Measurements from ENCODE around the gene MTRF1L.

The MTRF1L gene, protein sequence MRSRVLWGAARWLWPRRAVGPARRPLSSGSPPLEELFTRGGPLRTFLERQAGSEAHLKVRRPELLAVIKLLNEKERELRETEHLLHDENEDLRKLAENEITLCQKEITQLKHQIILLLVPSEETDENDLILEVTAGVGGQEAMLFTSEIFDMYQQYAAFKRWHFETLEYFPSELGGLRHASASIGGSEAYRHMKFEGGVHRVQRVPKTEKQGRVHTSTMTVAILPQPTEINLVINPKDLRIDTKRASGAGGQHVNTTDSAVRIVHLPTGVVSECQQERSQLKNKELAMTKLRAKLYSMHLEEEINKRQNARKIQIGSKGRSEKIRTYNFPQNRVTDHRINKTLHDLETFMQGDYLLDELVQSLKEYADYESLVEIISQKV

DNA sequence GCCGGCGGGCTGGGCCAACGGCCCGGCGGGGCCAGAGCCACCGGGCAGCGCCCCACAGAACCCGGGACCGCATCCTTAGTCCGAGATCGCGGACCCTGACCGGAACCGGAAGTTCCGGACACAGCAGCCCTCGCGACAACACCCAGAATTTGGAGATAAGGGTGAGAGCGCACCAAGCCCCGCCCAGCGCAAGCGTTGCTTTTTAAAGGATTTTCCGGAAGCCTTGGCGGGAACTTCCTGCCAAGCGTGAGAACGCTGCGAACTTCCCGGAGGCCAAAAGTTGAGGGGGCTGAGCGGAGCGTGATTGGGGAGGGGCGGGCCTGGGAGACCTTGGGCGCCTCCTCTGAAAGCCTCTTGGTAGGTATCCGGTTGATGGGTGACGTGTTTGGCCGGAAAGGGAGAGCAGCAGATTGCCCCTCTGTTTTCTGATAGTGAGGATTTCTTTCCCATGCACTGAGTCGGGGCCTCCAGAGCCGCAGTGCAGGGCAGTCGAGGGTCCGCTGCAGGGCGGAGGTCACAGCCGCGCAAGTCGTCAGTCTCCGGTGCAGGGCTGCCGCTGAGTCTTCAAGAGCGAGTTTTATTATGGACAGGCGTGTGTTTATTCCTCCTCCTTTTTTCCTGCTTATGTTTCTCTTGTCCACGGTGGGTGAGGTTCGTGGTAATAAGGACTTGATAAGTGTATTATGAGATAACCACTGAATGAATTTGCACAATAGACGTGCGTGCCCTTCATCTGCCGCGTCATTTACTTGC lies at the start of gene MTRF1L:
Gene MTRF1L (minus strand): TSS at position 97 of the 753 bp plus-strand sequence. CDS start 24 bp downstream, at position 73.
- DNase-seq (ENCODE audit: low read depth in 2 of 2), result peak; percentile 83 to 84

DNA sequence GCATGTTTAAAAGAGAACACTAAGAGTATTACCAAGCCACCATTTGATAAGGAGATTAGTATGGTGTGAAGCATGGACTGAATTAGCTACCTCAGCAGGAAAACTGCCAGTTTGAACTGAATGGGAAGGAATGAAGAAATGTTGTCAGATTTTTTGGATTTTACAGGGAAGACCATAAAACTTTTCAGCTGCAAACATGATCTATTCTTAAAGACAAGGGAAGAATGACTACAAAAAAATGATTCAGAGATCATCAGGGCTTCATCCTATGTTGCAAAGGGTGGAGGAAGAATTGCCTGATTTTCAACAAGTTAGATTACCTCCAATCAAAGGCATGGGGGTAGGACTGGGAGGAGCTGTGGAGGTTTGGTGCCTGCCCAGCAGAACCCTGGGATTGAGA lies 49.3 kb upstream of the MTRF1L start:
- DNase-seq (ENCODE audit: low read depth in 2 of 2), result no peak

DNA sequence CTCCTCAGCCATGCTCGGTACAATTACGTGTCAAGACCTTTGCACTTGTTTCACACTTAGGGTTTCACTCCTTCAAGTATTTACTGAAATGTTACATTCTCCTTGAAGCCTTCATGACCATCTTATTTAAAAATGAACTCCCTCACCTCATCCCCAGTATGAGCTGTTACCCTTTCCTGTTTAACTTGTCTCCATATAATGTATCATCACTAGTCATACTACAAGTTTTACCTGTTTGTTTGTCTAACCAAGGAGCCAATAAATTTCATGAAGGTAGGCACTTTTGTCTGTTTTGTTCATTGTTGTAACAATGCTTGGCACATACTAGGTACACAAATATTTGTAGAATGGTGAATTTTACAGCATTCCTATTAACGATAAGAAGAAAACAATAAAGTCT lies 46.1 kb upstream of the MTRF1L start:
- no peak for DNase-seq (ENCODE audit: low read depth in 2 of 2)

DNA sequence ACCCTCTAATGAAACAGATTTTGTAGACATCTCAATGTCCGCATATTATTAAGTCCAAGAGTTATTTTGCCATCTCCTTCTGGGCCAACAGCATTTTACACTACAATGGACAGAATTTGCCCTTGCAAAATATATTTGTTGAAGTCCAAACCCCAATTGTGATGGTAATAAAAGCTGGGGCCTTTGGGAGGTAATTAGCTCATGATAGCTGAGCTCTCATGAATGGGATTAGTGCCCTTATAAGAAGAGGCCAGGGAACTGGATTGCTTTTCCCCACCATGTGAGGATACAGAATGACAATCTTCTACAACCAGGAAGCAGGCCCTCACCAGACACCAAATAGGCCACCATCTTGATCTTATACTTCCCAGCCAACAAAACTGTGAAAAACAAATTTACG lies 44.9 kb upstream of the MTRF1L start:
- DNase-seq (ENCODE audit: low read depth in 2 of 2), result no peak

DNA sequence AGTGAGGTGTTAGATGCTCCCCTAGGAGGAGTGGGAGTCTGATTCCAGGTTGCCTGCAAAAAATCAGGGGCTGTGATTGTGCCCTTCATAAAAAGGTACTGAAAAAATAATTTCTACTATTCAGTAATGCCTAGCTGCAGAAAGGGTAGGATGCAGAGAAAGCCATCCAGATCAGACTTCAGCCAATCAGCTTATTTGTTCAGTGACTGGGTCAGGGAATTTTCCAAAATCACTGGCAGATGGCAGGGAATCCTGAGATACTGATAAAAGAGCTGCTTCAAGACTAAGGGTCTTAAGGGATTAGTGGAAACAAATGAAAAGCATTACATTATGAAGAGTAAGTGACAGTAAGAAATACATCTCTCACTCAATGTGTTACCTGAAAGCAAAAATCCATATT lies 42.8 kb upstream of the MTRF1L start:
- no peak for DNase-seq (ENCODE audit: low read depth in 2 of 2)

DNA sequence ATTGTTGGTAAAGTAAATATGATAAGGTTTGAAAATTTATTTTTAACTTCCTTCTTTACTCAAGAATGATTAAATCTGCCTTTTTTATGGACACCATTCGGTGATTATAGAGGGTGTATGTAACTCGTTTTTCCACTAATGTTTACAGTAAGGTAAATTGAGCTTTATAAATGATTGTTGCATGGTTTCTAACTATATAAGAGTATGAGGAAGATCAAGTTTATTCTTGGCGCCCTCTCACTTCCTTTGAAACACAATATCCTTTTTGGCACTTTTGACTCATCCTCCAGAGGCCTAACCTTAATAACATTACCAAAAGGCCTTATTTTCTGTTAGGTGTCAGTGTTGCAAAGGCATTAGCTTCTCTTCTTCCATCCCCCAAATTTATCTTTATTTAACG lies 41.8 kb upstream of the MTRF1L start:
- DNase-seq (ENCODE audit: low read depth in 2 of 2), result no peak

DNA sequence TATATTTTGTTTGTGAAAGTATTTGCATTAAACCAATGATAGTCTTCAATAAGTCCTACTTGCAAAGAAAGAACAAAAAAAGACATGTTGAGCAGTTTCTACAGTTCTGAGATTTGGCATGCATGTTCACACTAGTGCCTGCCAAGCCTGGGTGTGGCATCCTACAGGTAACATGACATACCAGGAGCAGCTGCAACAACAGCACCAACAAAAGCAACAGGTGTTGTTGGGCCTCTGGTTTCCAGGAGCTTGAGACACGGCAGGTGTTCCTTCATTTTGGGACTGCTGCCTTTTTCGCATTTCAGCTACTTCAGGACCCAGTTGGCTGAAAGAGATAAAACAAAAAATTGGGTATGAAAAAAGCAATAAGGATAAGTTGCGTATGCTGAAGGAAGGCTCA lies 41.2 kb upstream of the MTRF1L start:
- no peak for DNase-seq (ENCODE audit: low read depth in 2 of 2)

DNA sequence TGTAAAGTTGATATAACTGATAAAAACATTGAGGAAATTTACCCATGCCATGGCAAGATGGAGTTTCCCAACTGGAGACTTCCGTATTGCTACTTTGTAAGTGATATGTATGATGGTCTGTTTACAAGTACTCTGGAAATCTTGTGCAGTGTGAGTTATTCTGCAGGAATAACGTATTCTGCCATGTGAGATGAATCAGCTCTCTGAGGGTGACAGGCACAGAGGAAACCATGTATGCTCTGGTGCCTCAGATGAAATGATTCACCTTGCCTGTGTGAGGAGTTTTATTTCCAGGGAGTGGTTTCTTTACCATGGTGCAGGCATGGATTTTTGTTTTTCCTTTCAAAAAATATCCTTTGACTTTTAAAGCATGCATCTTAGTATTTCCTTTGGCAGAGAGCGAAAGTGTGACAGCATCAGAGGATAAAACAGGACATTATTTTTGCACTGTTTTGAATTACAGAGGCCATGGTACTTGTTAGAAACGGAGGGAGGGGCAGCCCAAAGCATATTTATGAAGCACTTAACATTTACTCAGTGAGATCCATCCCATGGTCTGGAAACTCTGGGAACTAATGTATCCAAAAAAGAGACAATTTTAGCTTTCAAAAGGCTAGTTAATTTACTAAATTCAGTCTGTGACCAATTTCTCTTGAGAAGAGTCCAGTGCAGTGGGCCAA lies 36.0 kb upstream of the MTRF1L start:
- DNase-seq (ENCODE audit: low read depth in 2 of 2), result no peak

DNA sequence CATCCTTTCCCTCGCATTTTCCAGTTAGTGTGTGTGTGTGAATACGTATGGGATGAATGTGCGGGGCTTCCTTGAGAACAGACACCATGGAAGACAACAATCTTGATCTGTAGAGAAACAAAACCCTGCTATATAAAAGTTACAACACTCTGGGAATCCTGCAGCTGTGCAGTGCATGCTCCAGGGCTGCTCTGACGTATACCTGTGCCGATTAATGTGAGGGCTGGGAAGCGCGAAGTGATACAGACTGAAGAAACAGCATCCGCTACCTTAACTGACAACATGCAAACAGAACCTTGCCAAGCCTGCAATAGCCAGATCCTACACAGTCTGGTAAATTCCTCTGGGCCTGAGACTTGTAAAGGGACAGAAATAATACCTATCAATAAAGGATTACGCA lies 31.6 kb upstream of the MTRF1L start:
- DNase-seq (ENCODE audit: low read depth in 2 of 2), result no peak

DNA sequence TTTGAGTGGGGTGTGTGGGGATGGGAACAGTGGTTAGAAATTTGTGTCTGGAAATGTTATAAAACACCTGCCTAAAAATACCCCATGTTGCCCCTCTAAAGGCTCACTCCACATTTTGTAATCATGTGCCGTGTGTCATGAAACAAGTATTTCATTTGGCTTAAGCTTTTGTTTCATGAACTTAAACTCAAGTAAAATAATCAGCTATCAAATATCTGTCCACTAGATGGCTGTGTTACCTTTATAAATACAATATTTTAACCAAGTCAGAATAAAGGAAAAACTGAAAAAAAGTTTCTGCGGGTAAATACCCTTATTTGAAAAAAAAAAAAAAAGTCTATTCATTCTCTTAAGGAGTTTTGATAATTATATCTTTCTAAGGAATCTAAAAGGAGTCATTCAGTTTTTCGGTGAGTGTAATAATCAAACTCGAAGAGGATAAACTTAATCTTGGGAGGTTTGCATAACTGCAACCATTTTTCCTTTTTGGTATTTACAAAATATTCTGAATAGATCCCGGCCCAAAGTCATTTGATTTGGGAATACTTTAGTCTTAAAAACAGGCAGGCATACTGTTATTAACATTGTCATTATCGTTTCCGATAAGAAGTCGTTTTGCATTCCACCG lies 29.9 kb upstream of the MTRF1L start:
- DNase-seq (ENCODE audit: low read depth in 2 of 2), result no peak

DNA sequence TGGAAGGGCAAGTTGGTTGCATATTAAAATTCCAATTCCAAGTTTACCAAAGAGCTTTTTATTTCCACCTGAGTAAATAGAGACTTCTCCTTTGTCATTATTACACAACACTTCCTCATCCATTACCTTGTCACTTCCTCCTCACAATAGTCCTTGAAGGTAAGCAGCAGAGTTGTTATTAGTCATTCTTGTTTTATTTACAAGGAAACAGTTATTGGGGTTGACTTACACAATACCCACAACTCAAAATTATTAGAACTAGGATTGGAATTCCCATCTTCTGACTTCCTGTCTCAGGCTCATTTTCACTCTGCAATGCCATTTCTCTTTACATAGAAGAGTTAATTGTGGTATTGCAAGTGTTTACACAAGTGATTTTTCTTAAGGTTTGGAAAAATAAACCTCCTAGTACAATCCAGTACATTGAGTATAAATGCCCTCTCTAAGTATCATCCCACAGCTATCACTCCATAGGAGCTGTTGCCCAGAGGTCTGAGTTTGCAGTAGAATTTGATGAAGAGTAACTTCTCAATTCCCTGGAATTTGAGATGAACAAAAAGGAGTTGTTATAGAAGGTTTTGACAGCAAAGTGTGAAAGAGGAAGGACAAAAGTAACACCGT lies 28.9 kb upstream of the MTRF1L start:
- no peak for DNase-seq (ENCODE audit: low read depth in 2 of 2)

DNA sequence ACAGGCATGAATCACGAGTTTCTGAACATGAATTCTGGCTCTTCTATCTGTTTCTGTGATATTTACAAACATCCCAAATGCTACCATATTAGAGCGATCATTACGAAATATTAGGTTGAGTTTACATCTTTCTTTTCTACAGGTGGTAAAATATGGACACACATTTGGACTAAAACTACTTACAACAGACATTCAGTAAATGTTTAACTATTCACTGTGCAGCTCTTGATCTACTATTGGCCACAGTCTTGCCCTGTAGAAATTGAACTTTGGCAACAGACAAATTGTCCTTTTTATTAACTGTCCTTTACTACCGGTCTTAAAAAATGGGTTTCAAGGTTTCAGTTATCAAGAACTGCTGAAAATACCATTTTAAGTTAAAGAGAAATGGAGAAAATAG lies 26.5 kb upstream of the MTRF1L start:
- DNase-seq (ENCODE audit: low read depth in 2 of 2), result no peak

DNA sequence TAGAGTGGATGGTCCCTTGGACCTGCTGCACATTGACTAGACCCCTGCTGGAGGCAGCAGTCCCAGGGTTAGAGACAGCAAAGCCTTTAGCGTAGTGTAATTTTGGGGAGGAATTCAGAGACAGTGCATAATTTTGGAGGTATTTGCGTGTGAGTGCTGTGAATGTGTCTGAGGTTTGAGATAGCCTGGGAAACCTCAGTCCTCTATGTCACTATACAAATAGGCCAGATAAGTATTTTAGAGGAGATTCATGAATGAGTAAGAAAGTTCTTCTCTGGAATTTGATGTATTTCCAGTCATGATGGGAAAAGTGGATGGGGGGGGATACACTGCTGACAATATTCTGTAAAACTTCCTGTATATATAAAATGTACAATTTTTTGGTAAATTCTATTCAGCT lies 25.8 kb upstream of the MTRF1L start:
- DNase-seq (ENCODE audit: low read depth in 2 of 2), result no peak

DNA sequence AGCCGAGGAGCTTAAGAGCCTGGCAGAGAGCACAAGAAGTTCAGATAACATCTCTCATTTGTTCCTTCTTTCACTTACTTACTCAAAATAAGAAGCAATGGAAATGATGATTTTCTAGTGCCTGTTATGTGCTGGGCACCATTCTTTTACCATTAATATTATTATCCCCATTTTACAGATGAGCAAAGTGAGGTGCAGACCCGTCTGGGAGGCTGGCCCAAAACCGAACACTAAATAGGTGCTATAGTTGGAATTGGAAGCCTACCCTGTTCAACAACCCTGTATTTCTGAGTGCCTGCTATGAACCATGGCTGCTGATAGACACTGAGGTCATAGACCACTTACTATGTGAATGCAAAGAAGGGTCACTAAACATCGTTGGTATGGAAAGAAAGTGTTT lies 25.0 kb upstream of the MTRF1L start:
- no peak for DNase-seq (ENCODE audit: low read depth in 2 of 2)

DNA sequence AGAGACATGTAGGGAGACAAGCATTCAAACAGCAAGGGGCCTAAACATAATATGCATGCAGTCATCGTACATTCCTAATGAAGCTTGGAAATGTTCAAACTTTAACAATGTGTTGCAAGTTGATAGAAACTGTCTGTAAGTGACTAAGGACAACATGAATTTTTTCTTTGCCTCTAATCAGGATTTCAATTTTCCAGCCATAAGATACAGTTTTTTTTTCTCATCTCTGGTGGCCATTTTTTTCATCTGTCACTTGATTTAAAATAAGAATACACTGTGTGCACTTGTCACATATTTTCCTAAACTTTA lies 22.2 kb upstream of the MTRF1L start:
- DNase-seq (ENCODE audit: low read depth in 2 of 2), result no peak

DNA sequence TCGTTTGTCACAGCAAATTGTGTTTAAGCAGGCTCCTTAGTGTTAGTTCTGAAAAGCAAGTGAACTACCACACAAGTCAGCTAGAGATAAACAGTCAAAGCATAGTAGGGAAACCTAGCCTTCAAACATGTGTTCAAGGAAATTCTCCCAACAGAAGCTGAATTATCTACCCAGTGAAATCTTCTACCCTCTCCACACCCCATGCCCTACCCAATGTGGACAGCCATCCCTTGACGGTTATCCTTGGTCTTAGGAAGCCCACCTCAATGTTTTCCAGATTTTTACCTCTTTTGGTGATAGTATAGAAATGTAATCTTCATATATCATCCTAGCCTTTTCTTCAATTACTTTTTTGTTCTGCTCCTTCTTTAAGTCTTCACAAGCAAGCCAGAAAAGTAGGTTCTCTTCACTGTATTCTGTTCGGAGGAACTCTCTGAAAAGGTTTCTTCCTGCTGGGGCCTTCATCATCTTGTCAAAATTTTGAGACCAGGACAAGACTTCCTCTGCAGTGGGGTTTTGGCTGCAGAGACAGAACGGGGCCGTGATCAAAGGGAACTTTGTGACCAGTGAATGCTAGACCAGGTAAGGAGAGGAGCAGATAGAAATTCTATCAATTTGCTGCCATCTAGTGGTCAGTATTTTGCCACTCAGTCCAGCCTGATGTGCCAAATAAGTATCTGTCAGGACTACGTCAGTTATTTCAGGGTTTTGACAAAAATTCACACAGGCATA lies 21.6 kb upstream of the MTRF1L start:
- DNase-seq (ENCODE audit: low read depth in 2 of 2), result peak in 1 of 2 donors; percentile 27

DNA sequence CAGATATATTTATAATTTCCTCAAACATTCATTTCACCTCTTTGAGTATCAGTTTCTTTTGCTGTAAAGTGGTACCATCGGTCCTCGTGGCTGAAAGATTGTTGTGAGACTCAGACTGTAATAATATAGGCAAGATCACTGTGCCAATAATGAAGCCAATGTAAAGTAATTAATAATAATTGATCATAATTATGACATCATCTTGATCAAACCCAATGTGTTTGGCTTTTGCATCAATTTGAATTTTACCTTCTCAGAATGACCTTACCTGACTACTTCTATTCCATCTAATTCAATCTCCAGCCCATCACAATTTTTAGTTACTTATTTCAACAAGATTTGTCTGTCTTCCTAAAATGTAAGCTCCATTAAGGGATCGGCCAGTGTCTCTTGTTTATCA lies 15.8 kb upstream of the MTRF1L start:
- no peak for DNase-seq (ENCODE audit: low read depth in 2 of 2)

DNA sequence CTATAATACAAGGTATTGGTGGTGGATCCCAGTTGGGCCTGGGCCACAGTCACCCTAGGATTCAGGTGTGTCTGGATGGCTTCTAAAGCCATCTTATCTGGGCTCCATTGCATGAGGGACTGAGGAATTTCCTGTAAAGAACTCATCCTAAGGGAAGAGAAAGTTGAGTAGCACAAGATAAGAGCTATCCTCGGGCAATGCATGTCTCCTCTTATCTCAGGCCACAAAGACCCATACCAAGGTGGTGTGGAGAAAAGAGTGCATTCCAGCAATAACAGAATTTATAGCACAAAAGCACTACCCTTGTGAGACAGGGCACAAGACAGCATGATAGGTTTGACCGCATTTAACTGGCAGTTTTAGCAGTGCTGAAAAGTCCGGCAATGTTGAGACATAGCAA lies 14.3 kb upstream of the MTRF1L start:
- DNase-seq (ENCODE audit: low read depth in 2 of 2), result no peak

DNA sequence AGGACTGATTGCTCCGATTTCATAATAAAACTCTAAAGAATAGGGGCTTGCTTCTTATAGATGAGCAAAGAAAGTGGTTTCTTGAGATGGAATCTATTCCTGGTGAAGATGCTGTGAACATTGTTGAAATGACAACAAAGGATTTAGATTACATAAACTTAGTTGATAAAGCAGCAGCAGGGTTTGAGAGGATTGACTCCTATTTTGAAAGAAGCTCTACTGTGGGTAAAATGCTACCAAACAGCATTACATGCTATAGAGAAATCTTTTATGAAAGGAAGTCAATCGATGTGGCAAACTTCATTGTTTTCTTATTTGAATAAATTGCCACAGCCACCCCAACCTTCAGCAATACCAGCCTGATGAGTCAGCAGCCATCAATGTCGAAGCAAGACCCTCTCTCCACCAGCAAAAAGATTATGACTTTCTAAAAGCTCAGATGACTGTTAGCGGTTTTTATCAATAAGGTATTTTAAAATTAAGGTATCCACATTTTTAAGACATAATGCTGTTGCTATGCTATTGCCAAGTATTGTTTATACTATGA lies 12.7 kb upstream of the MTRF1L start:
- DNase-seq (ENCODE audit: low read depth in 2 of 2), result no peak

DNA sequence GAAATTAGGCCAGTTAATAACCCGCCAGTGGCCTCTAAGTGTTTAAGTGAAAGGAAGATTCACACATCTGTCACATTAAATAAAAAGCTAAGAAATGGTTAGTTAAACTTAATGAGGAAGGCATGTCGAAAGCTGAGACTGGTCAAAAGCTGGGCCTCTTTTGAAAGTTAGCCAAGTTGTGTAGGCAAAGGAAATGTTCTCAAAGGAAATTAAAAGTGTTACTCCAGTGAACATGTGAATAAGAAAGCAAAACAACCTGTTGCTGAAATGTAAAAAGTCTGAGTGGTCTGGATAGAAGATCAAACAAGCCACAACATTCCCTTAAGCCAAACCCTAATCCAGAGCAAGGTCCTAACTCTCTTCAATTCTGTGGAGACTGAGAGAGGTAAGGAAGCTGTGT lies 10.9 kb upstream of the MTRF1L start:
- DNase-seq (ENCODE audit: low read depth in 2 of 2), result no peak

DNA sequence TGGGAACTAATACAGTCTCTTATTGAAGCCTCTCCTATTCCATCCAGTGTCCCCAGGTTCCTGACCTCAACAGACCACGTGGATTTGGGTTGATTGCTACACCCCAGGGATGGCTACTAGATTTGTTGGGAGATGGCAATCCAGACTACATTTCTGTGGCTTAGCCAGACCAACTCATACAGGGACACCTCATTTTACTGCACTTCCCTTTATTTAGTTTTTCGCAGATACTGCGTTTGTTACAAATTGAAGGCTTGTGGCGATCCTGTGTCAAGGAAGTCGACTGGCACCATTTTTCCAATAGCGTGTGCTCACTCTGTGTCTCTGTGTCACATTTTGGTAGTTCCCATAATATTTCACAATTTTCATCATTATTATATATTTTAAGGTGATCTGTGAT lies 10.3 kb upstream of the MTRF1L start:
- DNase-seq (ENCODE audit: low read depth in 2 of 2), result no peak

All from activated CD4-positive, alpha-beta T cell treated with anti-CD3 and anti-CD28 coated beads for 24 hours (primary cell).